ENCODE data around the gene TM4SF4.

DNA sequence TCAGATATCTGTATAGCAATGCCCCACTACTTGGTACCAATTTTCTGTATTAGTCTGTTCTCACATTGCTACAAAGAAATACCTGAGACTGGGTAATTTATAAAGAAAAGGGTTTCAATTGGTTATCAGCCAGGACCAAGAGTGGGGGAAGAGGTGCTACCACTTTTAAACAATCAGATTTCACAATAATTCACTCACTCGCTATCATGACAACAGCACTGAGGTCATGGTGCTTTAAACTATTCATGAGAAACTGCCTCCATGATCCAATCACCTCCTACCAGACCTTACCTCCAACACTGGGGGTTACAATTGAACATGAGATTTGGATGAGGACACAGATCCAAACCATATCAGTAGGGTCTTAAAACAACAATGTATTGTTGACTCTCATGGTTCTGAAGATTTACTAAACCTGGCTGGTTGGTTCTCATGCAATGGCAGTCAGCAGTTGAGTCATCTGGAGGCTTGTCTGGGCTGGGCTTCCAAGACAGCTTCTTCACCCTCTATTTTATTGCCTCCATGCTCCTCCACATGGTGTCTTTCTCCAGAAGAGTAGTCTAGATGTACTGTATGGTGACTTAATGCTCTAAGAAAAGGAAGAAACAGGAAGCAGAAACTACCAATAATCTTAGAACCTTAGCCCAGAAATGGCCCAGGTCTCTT, 21.2 kb upstream of the TM4SF4 start:
- TF ChIP-seq POLR2AphosphoS5 (IDR thresholded peaks at IDR 0.05; ENCODE audit: borderline replicate concordance, low read depth, low read length) (no peak), EZH2 (IDR thresholded peaks at IDR 0.05) (no peak)

All from SK-N-MC (cell line).